Measurements from ENCODE around the gene ASB13.
A peak's percentile ranks its signal among the peaks of the same experiment; 100 is the strongest.

The ASB13 gene

GRCh38 chr10:5651388-5651764 is 15.0 kb downstream of the ASB13 start:
- no peak for DNase-seq
- in situ Hi-C loops (cut with HindIII; ENCODE audit: low pct_ligation_motif_present, low pct_unique_long_range_greater_than_20kb, low sequenced_read_pairs): no loop called here

DNA sequence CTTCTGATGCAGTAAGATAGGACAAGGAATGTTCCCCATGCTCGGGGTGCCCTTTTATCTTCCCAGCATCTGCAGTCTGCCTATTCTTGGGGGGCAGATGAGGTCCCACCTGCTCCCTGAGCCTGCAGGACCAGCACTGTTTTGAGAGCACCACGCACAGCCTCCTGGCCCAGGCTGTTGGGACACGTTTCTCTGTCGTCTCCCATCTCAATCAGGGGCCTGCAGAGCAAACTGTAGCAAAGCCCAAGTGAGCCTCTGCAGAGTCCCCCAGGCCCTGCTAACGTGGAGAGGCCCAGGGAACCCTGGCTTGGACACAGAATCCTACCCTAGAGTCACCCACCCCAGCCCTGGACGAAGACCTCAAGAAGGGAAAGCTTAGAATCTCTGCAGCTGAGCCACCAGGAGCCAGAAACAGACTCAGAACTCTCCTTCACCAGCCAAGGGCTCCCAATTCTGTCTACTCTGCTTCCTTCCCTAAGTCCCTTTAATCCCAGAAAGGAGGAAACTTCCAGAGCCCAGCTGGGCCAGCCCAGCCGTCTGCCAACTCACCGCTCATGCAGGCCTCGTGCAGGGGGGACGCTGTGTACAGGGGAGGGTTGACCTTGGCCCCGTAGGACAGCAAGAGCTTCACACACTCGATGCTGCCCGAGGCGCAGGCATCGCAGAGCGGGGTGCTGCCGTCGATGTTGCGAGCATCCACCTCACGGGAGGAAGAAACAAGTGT is 15.6 kb downstream of the ASB13 start:
- in situ Hi-C loops (cut with HindIII; ENCODE audit: low pct_ligation_motif_present, low pct_unique_long_range_greater_than_20kb, low sequenced_read_pairs): no loop called here
- no peak for DNase-seq

GRCh38 chr10:5649746-5650145 is 16.6 kb downstream of the ASB13 start:
- in situ Hi-C loops (cut with HindIII; ENCODE audit: low pct_ligation_motif_present, low pct_unique_long_range_greater_than_20kb, low sequenced_read_pairs): no loop called here
- DNase-seq: no peak

DNA sequence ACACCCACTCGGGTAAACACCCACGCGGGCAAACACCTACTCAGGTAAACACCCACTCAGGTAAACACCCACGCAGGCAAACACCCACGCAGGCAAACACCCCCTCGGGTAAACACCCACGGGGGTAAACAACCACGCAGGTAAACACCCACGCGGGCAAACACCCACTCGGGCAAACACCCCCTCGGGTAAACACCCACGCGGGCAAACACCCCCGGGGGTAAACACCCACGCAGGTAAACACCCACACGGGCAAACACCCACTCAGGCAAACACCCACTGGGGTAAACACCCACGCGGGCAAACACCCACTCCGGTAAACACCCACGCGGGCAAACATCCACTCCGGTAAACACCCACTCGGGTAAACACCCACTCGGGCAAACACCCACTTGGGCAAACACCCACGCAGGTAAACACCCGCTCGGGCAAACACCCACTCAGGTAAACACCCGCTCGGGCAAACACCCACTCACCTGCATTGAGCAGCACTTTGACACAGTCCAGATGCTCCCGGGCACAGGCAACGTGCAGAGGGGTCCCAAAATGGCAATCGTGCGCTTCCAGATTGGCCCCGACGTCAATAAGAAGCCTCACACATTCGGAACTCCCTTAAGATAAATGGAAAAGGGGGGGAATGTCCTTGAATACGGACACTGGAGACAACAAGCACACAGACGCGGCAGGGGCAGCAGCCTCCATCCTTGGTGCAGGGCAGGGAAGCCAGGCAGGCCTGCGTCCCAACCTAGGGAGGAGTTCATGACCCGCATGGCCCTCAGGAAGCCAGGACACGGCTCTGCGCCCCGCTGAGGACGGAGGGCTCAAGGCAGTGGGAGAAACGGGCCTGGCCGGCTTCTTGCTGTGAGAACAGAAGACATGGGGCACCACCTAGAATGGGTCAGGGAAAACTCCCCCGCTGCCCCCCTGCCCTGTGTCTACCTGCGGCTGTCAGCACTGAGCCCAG is 17.6 kb downstream of the ASB13 start:
- no peak for DNase-seq
- in situ Hi-C loops (cut with HindIII; ENCODE audit: low pct_ligation_motif_present, low pct_unique_long_range_greater_than_20kb, low sequenced_read_pairs): no loop called here

GRCh38 chr10:5647507-5648240 is 18.7 kb downstream of the ASB13 start:
- in situ Hi-C loops (cut with HindIII; ENCODE audit: low pct_ligation_motif_present, low pct_unique_long_range_greater_than_20kb, low sequenced_read_pairs): no loop called here

GRCh38 chr10:5645944-5646617 is 20.3 kb downstream of the ASB13 start:
- no peak for DNase-seq
- in situ Hi-C loops (cut with HindIII; ENCODE audit: low pct_ligation_motif_present, low pct_unique_long_range_greater_than_20kb, low sequenced_read_pairs): no loop called here

More at GRCh38 chr10:5647507-5648240, 18.7 kb downstream of the ASB13 start:
- DNase-seq: no peak

GRCh38 chr10:5645375-5645774 is 21.0 kb downstream of the ASB13 start:
- in situ Hi-C loops (cut with HindIII; ENCODE audit: low pct_ligation_motif_present, low pct_unique_long_range_greater_than_20kb, low sequenced_read_pairs): no loop called here
- no peak for DNase-seq

DNA sequence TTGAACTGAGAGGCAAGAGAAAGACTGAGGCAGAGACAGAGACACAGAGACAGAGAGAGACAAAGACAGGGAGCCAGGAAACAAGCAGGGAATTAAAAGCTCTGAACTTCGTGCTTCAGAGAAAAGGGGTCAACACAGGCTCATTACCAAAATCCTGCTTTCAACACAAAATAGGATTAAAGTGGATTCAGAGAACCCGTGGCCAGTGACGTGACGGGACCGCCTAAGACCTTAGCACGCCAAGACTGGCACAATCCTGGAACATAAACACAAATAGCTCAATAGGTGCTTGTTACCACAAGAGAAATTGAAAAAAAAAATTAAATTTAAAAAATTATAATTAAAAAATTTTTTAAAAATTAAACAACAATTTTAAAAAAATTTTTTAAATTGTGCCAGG is 21.5 kb downstream of the ASB13 start:
- in situ Hi-C loops (cut with HindIII; ENCODE audit: low pct_ligation_motif_present, low pct_unique_long_range_greater_than_20kb, low sequenced_read_pairs): no loop called here
- DNase-seq: no peak

DNA sequence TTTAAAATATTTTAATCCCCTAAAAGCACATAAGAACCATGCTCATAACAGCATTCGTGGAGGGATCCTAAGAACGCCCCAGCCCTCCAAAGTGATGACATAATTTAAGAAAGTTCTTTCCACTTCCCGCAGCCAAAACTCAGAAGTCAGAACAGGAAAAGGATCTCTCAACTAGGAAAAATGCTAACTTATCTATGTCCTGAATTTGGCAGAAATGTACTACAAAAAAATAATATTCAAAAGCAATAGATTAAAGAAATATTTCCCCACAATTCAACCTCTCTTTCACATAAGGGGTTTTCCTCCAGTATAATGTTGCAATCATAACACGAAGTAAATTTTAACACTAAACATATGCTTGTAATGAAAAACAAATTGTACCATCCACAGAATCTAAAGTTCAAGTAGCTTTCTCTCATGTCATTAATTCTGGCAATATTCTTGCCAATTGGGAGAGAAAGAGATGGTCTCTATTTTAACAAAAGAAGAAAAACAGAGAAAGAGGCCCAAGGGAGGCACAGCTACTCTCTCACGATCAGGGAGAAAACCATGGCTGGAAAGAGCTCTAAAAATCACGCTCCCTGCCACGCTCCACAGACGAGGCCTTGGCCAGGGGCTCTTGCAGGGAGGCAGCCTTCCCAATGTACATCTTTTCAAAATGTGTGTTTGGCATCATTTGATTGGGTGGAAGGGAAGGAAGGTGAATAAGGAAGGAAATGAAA is 22.9 kb downstream of the ASB13 start:
- in situ Hi-C loops (cut with HindIII; ENCODE audit: low pct_ligation_motif_present, low pct_unique_long_range_greater_than_20kb, low sequenced_read_pairs): no loop called here
- no peak for DNase-seq

- in situ Hi-C loops (cut with HindIII; ENCODE audit: low pct_ligation_motif_present, low pct_unique_long_range_greater_than_20kb, low sequenced_read_pairs): no loop called here
- DNase-seq: no peak
Observed at GRCh38 chr10:5641501-5641900, 24.9 kb downstream of the ASB13 start.

GRCh38 chr10:5640501-5640900 is 25.9 kb downstream of the ASB13 start:
- in situ Hi-C loops (cut with HindIII; ENCODE audit: low pct_ligation_motif_present, low pct_unique_long_range_greater_than_20kb, low sequenced_read_pairs): no loop called here
- no peak for DNase-seq

GRCh38 chr10:5640036-5640435 is 26.4 kb downstream of the ASB13 start:
- in situ Hi-C loops (cut with HindIII; ENCODE audit: low pct_ligation_motif_present, low pct_unique_long_range_greater_than_20kb, low sequenced_read_pairs): no loop called here
- no peak for DNase-seq

- in situ Hi-C loops (cut with HindIII; ENCODE audit: low pct_ligation_motif_present, low pct_unique_long_range_greater_than_20kb, low sequenced_read_pairs): no loop called here
- DNase-seq: no peak
Observed at GRCh38 chr10:5639066-5639465, 27.3 kb downstream of the ASB13 start.

GRCh38 chr10:5638494-5638893 is 27.9 kb downstream of the ASB13 start:
- in situ Hi-C loops (cut with HindIII; ENCODE audit: low pct_ligation_motif_present, low pct_unique_long_range_greater_than_20kb, low sequenced_read_pairs): no loop called here
- DNase-seq: no peak

DNA sequence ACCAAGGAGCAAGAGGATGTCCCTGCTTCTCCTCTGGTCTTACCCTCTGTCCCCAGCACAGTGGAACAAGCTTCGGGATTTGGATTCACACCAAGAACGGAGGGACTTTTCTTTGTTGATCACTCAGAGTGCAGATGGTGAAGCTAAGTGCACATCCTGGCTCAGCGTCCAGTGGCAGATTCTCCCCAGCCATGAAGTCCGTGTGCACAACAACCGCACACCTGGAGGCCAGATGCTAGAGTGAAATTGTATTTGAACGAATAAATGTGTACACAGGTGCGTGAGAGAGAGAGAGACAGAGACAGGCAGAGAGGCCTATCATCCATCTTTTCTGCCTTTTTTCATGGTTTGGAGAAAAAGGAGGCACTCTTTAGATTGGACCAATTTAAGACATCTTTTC is 31.5 kb downstream of the ASB13 start:
- no peak for DNase-seq
- in situ Hi-C loops (cut with HindIII; ENCODE audit: low pct_ligation_motif_present, low pct_unique_long_range_greater_than_20kb, low sequenced_read_pairs): no loop called here

DNA sequence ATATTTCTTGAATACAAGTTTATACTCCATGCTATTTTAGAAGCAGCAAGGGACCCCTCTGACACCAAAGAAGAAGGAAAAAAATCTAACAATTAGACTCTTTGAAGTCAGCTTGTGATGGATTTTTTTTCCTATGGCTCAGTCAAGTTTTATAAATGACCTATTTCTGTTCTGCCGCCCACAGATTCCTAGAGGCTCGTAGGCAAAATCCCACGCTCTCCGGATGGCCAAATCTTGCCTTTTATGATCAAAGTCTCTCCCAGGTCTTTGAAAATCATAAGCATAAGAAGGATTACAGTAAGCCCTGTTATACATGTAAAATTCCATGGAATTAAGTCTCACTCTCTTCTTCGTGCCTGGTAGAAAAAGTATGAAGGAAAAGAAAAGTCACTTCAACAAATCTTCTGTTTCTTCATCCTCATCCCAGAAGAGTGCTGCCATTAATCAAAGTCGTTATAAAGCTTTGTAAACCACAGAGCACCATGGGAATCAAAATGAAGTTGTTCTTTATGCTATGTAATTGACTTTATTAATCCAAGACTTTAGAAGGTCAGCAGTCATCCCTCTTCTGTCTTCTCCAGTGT is 33.1 kb downstream of the ASB13 start:
- DNase-seq: no peak
- in situ Hi-C loops (cut with HindIII; ENCODE audit: low pct_ligation_motif_present, low pct_unique_long_range_greater_than_20kb, low sequenced_read_pairs): no loop called here

GRCh38 chr10:5632446-5632845 is 33.9 kb downstream of the ASB13 start:
- in situ Hi-C loops (cut with HindIII; ENCODE audit: low pct_ligation_motif_present, low pct_unique_long_range_greater_than_20kb, low sequenced_read_pairs): no loop called here
- peak; percentile 73 for DNase-seq

- DNase-seq: peak; percentile 8
- in situ Hi-C loops (cut with HindIII; ENCODE audit: low pct_ligation_motif_present, low pct_unique_long_range_greater_than_20kb, low sequenced_read_pairs): no loop called here
Observed at GRCh38 chr10:5631936-5632335, 34.5 kb downstream of the ASB13 start.
